ENCODE results near the gene AVPR1B.

DNA sequence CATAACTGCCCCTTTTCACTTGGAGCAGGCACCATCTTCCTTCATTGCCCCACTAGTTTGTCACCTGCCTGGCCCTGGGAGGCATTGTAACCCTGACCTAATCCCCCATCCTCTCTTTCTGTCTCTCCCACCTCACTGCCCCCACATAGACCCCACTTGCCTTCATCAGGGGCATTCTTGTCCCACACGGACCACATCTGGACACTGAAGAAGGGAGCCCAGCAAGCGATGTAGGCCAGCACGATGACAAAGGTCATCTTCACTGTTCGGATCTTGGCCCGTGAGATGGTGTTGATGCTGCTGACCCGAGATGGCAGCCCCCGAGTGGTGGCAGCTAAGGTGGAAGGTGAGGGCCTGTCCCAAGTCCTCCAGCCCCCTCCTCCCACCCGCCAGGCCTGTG, 1.4 kb downstream of the AVPR1B start:
- TF ChIP-seq, protein P1, sequence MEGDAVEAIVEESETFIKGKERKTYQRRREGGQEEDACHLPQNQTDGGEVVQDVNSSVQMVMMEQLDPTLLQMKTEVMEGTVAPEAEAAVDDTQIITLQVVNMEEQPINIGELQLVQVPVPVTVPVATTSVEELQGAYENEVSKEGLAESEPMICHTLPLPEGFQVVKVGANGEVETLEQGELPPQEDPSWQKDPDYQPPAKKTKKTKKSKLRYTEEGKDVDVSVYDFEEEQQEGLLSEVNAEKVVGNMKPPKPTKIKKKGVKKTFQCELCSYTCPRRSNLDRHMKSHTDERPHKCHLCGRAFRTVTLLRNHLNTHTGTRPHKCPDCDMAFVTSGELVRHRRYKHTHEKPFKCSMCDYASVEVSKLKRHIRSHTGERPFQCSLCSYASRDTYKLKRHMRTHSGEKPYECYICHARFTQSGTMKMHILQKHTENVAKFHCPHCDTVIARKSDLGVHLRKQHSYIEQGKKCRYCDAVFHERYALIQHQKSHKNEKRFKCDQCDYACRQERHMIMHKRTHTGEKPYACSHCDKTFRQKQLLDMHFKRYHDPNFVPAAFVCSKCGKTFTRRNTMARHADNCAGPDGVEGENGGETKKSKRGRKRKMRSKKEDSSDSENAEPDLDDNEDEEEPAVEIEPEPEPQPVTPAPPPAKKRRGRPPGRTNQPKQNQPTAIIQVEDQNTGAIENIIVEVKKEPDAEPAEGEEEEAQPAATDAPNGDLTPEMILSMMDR (IDR thresholded peaks at IDR 0.05) = no peak
- no peak for TF ChIP-seq POLR2AphosphoS2 (conservative IDR thresholded peaks at IDR 0.05; ENCODE audit: low read length)
- TF ChIP-seq ZFP36 (IDR thresholded peaks at IDR 0.05; ENCODE audit: borderline replicate concordance, partially characterized antibody) = no peak
- TF ChIP-seq POLR2A (IDR thresholded peaks at IDR 0.05; ENCODE audit: low read length) = no peak
- TF ChIP-seq, protein P2, sequence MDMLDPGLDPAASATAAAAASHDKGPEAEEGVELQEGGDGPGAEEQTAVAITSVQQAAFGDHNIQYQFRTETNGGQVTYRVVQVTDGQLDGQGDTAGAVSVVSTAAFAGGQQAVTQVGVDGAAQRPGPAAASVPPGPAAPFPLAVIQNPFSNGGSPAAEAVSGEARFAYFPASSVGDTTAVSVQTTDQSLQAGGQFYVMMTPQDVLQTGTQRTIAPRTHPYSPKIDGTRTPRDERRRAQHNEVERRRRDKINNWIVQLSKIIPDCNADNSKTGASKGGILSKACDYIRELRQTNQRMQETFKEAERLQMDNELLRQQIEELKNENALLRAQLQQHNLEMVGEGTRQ (IDR thresholded peaks at IDR 0.05) = no peak
- no peak for TF ChIP-seq RARB (CRISPR knock-in tag; IDR thresholded peaks at IDR 0.05)
- TF ChIP-seq JUN (IDR thresholded peaks at IDR 0.05) = no peak
- no peak for TF ChIP-seq RFX5 (IDR thresholded peaks at IDR 0.05)
- no peak for TF ChIP-seq MAZ (IDR thresholded peaks at IDR 0.05; ENCODE audit: borderline replicate concordance, low read depth, low read length)
- TF ChIP-seq CEBPB (IDR thresholded peaks at IDR 0.05) = no peak
- no peak for TF ChIP-seq SREBF2 (IDR thresholded peaks at IDR 0.05)
- TF ChIP-seq NFE2L2 (conservative IDR thresholded peaks at IDR 0.05; ENCODE audit: low read length) = no peak
